Fibroblast of pulmonary artery (primary cell): ENCODE data around the gene SBF2.
"Not testable (repeated sequence)": the region's sequence is repeated elsewhere in the genome, so short reads cannot be mapped to it uniquely, and the experiment has no call there.

ENCODE experiments used
- DNase-seq: peaks from one replicate; pipeline ENCODE4 v3.0.0-alpha.2; 2010; ENCODE audit warnings: low read depth
- H3K4me3 ChIP-seq: replicated peaks from 2 replicates; pipeline ENCODE4 v1.5.1; 2011; ENCODE audit warnings: low read depth, mild to moderate bottlenecking, control low read depth, low read length, moderate library complexity
- CTCF ChIP-seq: IDR thresholded peaks from 2 replicates; pipeline ENCODE4 v1.5.1; 2011; ENCODE audit warnings: mild to moderate bottlenecking, control low read depth, low read length, inconsistent platforms; ENCODE audit errors: missing control alignments

SBF2 gene

GRCh38 chr11:10263929-10264328 lies 30.1 kb downstream of the SBF2 start:
- H3K4me3 ChIP-seq, result no peak overlapping the region
- peak; percentile 66 for DNase-seq
- no peak for TF ChIP-seq CTCF

DNA sequence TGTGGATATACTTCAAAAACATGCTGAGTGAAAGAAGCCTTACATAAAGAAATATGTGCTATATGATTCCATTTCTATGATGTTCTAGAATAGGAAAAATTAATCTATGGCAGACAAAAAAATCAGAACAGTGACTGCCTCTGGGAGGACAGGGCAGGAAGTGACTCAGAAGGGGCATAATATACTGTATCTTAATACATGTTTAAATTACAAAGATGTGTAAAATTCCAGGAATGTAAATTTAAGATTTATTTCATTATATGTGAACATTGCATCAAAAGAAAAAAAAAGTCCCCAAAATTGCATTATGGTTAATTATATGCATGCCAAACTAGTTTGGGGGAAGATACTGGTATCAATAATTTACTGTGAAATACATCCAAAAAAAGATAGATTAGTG lies 32.2 kb downstream of the SBF2 start:
- H3K4me3 ChIP-seq, result no peak overlapping the region
- TF ChIP-seq CTCF, result no peak
- DNase-seq, result peak; percentile 17

DNA sequence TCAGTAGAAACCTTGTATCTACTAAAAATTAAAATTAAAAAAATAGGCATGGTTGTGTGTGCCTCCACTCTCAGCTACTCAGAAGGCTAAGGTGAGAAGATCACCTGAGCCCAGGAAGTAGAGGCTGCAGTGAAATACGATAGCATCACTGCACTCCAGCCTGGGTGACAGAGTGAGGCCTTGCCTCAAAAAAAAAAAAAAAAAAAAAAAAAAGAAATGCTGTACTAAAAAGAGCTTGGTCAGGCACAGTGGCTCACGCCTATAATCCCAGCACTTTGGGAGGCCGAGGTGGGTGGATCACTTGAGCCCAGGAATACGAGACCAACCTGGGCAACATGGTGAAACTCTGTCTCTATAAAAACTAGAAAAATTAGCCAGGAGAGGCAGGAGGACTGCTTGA lies 36.5 kb downstream of the SBF2 start:
- no peak for TF ChIP-seq CTCF
- H3K4me3 ChIP-seq, result no peak overlapping the region
- DNase-seq, result no peak

DNA sequence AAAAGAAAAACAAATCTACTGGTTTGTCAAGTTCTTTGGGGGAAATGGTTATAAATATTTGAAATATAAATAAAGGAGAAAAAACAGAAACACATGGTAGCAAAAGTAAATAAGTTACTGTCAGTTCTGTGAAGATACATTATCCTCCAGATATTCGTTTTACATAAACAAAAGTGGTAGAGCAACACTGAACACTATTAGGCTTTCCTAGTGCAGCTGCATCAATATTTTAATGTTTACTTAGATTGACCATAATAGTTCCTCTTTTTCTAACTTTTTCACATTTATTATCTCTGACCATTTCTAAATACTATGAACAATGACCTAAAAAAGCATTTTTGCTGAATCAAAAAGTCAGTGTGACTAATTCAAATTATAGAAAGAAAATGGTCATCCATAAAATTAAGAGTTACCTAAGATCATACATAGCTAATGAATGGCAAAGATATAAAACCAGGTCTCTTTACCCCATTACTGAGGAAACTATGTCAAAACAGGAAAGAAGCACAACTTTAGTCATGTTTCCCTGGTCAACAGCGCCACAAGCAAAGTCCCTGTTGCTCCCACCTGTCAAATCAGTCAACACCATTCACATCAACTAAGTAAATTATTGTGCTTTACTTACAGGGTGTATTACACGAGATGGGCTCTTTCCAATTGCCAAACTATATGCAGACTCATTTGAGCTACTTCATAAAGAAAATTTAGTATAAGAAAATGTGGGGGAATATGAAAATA lies 38.5 kb downstream of the SBF2 start:
- no peak for TF ChIP-seq CTCF
- no peak overlapping the region for H3K4me3 ChIP-seq
- DNase-seq, result no peak

- H3K4me3 ChIP-seq, result not testable (repeated sequence)
- peak; percentile 29 for DNase-seq
Measured at GRCh38 chr11:10249448-10250131, 44.4 kb downstream of the SBF2 start.

DNA sequence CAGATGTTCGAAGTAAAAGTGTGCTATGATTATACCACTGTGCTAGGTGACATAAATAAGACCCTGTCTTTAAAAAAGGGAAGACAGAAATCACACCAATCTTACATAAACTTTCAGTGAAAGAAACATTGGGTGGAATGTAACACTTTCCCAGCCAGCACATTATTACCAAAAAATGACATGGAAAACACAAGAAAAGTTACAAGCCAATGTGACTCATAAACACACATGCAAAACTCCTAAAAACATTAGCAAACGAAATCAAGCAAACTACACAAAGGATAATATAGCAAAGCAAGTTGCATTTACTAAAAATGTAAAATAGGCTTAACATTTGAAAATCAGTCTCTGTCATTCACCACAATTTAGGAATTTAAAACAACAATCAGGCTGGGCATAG lies 47.0 kb downstream of the SBF2 start:
- no peak for DNase-seq
- TF ChIP-seq CTCF, result no peak
- H3K4me3 ChIP-seq, result no peak overlapping the region

GRCh38 chr11:10243896-10244575 lies 50.0 kb downstream of the SBF2 start:
- DNase-seq, result no peak
- no peak overlapping the region for H3K4me3 ChIP-seq
- TF ChIP-seq CTCF, result no peak
